ENCODE measurements around the gene TMOD3.

- TF ChIP-seq POLR2AphosphoS2 (conservative IDR thresholded peaks at IDR 0.05; ENCODE audit: low read length) (no peak), CTCF (IDR thresholded peaks at IDR 0.05) (no peak), PHF8 (IDR thresholded peaks at IDR 0.05; ENCODE audit: borderline replicate concordance, low read depth) (no peak), RAD21 (conservative IDR thresholded peaks at IDR 0.05 in 1 of 2, IDR thresholded peaks at IDR 0.05 in 1 of 2) (no peak), JUN (IDR thresholded peaks at IDR 0.05) (no peak), EP300 (IDR thresholded peaks at IDR 0.05) (no peak), MYC (IDR thresholded peaks at IDR 0.05; ENCODE audit: borderline replicate concordance, low read length) (no peak), ESRRA (IDR thresholded peaks at IDR 0.05; ENCODE audit: borderline replicate concordance, low read length) (no peak), RFX5 (IDR thresholded peaks at IDR 0.05) (no peak), CEBPB (IDR thresholded peaks at IDR 0.05) (no peak), REST (IDR thresholded peaks at IDR 0.05) (no peak), HES2 (IDR thresholded peaks at IDR 0.05) (no peak), MAFK (IDR thresholded peaks at IDR 0.05; ENCODE audit: partially characterized antibody) (peak; percentile 73), KDM1A (IDR thresholded peaks at IDR 0.05; ENCODE audit: low read depth) (no peak)
Measured at GRCh38 chr15:51861557-51862359, 32.3 kb downstream of the TMOD3 start.
